ENCODE results near the gene BCL11B. TPM values are rescaled to one million over a fixed set of nuclear protein-coding genes. Genes with fewer than 3 reads are reported as not detected.
A peak's percentile ranks its signal among the peaks of the same experiment; 100 is the strongest.

BCL11B gene
- total RNA-seq, 1 experiment from 2014 or later: 6.1 TPM

DNA sequence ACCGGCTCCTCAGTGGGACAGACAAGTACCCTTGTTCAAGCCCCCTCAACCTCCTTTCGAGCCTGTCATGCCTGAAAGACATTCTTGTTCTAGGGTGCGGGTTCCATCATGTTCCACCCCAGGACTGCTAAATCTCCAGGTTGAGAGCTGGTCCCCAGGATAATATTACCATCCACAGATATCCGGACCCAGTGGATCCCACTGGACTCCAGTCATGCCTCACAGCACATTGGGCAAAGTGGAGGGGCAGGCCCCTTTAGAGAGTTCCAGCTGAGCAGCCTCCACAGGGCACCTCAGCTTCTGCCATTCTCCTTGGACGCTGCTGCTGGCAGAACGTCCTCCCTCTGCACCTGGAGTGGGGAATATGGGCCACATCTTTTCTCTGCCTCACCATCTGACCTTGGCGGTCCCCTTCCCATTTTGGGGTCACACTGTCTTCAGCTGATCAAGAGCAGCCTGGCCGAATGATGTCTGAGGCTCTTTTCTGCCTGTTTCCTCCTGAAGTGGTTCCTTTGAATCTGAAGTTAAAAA lies 137.4 kb downstream of the BCL11B start:
- no peak for DNase-seq
- Histone ChIP-seq H3K36me3 (replicated peaks; ENCODE audit: control insufficient read depth, insufficient read depth, low read length) (no peaks in the 10 kb centered on the region), H3K27me3 (ENCODE audit: control insufficient read depth, insufficient read depth, low read length) (no peaks in the 10 kb centered on the region; the same call in 1 of the 2 replicates), H3K4me3 (ENCODE audit: insufficient read depth, low read depth, low read length) (no peak overlapping the region)

DNA sequence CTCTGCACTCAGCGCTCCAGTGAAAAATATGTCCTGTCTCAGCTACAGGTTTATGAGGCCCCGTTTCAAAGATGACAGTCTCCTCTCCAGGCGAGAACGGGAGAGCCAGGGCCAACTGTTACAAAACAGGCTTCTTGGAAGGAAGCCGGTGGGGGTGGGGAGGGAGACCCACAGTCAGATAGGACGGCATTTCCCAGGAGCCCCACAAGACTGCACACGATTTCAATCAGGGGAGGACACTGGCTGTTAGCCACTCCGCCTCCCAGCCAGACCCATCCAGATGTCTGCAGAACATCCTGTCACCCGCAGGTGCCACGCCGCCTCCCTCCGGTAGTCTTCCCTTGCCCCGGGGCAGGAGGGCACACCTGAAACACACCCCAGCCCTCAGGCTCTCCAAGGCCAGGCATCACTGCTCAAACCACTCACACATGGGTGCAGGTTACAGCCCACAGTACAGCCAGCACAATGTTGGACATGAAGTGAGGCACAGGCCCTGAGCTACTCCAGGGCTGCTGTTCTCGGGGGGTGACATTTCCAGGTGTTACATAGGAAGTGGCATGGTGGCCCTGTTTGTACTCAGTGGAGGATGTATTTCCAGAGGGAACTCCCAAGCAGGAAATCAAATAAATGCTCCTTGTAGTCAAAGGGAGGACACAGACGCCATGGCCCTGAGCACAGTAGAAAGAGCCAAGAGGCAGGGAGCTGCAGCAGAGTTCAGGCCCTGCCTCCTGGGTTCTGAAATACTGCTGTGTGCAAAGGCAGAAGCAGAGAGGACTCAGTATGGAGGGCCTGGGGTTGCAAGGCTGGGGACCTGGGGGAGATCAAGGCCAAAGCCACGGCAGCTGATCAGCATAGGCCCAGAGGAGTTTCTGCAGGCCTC lies 138.1 kb downstream of the BCL11B start:
- peak; percentile 51 for DNase-seq
- Histone ChIP-seq H3K27me3 (ENCODE audit: control insufficient read depth, insufficient read depth, low read length) (no peaks in the 10 kb centered on the region; the same call in 1 of the 2 replicates), H3K4me3 (ENCODE audit: insufficient read depth, low read depth, low read length) (no peak overlapping the region), H3K36me3 (replicated peaks; ENCODE audit: control insufficient read depth, insufficient read depth, low read length) (no peaks in the 10 kb centered on the region)

DNA sequence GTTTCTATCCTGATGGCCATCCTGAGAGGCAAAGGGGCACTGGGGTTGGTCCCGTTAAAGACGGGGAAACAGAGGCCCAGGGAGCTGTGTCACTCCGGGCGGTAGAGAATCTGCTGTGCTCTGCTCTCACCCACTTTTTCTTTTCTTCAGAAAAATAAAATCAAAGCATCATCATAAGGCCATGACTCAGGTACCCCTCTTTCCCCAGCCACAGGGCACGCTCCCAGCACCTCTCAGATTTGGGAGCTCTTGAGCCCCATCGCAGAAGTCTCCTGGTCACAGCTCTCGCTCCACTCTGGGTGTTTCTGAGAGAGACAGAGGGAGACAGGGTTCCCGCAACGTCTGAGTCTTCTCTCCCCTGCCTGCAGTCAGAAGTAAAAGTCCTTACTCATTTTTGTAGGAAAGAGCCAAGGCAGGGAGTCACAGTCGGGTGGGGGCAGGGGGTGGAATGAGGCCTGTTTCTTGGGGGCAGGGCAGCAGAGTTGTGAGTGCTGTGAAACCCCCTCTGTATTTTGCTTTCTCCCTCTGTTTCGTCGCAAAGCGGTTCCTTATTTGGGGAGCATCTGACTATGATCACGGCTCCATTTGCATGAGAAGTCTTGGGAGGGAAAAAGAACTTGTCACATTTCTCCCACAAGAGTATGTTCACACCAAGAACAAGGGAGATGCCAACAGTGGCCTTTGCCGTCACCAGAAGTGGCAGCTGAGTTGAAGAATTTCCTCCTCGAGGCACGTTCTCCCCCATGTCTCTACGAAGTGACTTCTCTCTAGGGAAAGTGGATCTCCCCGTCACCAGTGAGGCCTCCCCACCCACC lies 139.0 kb downstream of the BCL11B start:
- no peaks in the 10 kb centered on the region for H3K36me3 ChIP-seq (replicated peaks; ENCODE audit: control insufficient read depth, insufficient read depth, low read length)
- H3K4me3 ChIP-seq (ENCODE audit: insufficient read depth, low read depth, low read length): no peak overlapping the region
- no peak for DNase-seq
- H3K27me3 ChIP-seq (ENCODE audit: control insufficient read depth, insufficient read depth, low read length): no peaks in the 10 kb centered on the region; the same call in 1 of the 2 replicates

DNA sequence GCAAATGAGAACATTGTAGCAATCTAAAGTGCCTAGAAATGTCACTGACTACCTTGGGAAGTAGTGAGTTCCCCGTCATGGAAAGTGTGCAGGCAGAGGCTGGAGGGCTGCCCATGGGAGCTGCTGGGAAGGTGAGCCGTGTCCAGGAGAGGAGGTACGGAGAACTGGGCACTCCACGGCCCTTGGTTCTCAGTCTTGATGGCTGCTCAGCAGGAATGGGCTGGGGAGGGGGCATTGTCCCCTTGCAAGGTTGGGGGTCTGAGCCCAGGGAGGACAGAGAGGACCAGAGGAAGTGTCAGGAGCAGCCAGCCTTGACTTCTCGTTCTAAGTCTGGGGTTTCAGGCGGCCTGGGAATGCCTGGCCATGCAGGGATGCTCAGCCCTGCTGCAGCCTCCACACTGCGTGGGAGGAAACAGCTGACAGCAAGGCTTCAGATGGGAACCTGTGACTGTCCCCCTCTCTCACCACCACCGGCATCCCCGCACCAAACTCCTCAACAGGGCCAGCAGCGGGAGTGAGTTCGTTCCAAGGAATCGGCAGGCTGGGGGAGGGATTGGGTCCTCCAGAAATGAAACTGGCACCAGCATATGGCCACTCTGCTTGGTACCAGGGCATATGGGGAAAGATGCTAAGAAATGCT lies 140.2 kb downstream of the BCL11B start:
- DNase-seq: no peak
- H3K4me3 ChIP-seq (ENCODE audit: insufficient read depth, low read depth, low read length): no peak overlapping the region
- H3K36me3 ChIP-seq (replicated peaks; ENCODE audit: control insufficient read depth, insufficient read depth, low read length): no peaks in the 10 kb centered on the region
- no peaks in the 10 kb centered on the region for H3K27me3 ChIP-seq (ENCODE audit: control insufficient read depth, insufficient read depth, low read length)

DNA sequence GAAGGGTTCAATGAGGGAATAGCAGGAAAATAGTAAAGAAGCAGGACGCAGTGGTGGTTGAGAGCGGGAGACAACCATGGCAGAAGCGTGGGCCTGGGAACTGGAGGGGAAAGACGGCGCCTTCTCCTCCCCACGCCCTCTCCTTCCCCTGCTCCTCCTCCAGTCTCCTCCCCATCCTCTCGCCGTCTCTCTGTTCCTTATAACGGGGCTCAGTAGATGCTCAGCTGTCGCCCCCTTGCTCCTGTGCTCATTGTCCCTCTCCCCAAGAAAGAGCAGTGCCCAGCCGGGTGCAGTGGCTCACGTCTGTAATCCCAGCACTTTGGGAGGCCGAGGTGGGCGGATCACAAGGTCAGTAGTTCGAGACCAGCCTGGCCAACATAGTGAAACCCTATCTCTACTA lies 142.0 kb downstream of the BCL11B start:
- DNase-seq: no peak
- no peaks in the 10 kb centered on the region for H3K36me3 ChIP-seq (replicated peaks; ENCODE audit: control insufficient read depth, insufficient read depth, low read length)
- H3K4me3 ChIP-seq (ENCODE audit: insufficient read depth, low read depth, low read length): no peak overlapping the region
- H3K27me3 ChIP-seq (ENCODE audit: control insufficient read depth, insufficient read depth, low read length): no peaks in the 10 kb centered on the region

DNA sequence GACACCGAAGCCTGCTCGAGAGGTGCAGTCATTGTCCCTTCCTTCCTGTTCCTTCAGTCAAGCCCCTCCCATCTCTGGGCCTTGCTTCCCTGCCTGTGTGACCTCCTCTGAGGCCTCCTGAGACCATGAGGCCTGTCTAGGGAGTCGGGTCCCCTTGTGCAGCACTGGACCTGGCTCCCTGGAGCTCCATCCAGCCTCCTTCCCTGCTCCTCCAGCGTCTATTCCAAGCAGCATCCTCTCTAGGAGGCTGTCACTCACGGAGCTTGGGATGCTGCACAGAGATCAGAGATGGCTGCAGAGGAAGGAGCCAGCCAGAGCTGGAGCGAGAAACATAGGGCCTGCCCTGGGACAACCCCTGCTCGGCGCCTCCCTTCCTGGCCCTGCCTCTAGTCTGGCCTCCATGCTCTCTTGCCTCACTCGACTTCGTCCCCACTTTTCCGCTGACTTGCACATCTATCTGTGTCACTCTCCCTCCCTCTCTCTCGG lies 142.7 kb downstream of the BCL11B start:
- Histone ChIP-seq H3K27me3 (ENCODE audit: control insufficient read depth, insufficient read depth, low read length) (no peaks in the 10 kb centered on the region), H3K4me3 (ENCODE audit: insufficient read depth, low read depth, low read length) (no peak overlapping the region), H3K36me3 (replicated peaks; ENCODE audit: control insufficient read depth, insufficient read depth, low read length) (no peaks in the 10 kb centered on the region)
- DNase-seq: no peak

DNA sequence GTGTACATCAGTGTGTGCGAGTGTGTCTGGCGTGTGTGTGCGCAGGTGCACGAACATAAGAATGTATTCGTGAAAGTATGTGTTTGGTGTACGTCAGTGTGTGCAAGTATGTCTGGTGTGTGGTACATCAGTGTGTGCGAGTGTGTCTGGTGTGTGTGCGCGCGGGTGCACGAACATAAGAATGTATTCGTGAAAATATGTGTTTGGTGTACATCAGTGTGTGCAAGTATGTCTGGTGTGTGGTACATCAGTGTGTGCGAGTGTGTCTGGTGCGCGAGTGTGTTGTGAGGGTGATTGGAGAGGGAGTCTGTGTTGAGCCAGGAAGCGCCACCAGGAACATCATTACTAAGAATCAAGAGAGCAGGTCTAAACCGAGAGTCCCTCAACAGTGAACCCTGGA lies 143.8 kb downstream of the BCL11B start:
- Histone ChIP-seq H3K36me3 (replicated peaks; ENCODE audit: control insufficient read depth, insufficient read depth, low read length) (no peaks in the 10 kb centered on the region), H3K4me3 (ENCODE audit: insufficient read depth, low read depth, low read length) (no peak overlapping the region), H3K27me3 (ENCODE audit: control insufficient read depth, insufficient read depth, low read length) (no peaks in the 10 kb centered on the region)
- DNase-seq: no peak

DNA sequence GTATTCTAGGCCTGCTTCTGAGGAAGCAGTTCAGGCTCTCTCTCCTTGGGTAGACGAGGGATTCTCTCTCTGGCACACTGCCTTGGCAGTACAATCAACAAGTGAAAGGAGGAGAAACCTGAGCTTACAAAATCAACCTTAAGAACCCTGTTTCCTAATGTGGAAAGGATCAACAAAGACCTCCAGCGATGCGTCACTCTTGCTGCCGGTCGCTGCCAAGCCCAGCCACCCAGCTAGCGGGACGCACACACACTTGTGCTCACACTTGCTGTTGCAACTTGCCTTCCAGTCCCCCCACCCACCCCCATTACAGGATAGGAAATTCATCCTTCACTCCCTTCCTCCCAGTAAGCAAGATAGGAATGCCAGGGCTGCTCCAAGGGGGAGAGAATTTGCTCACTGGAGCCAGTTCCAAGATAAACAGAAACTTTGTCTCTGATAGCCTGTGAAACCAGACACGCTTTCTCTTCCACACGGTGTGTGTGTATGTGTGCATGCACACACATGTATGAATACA lies 144.3 kb downstream of the BCL11B start:
- DNase-seq: no peak
- Histone ChIP-seq H3K27me3 (ENCODE audit: control insufficient read depth, insufficient read depth, low read length) (no peaks in the 10 kb centered on the region), H3K4me3 (ENCODE audit: insufficient read depth, low read depth, low read length) (no peak overlapping the region), H3K36me3 (replicated peaks; ENCODE audit: control insufficient read depth, insufficient read depth, low read length) (no peaks in the 10 kb centered on the region)

DNA sequence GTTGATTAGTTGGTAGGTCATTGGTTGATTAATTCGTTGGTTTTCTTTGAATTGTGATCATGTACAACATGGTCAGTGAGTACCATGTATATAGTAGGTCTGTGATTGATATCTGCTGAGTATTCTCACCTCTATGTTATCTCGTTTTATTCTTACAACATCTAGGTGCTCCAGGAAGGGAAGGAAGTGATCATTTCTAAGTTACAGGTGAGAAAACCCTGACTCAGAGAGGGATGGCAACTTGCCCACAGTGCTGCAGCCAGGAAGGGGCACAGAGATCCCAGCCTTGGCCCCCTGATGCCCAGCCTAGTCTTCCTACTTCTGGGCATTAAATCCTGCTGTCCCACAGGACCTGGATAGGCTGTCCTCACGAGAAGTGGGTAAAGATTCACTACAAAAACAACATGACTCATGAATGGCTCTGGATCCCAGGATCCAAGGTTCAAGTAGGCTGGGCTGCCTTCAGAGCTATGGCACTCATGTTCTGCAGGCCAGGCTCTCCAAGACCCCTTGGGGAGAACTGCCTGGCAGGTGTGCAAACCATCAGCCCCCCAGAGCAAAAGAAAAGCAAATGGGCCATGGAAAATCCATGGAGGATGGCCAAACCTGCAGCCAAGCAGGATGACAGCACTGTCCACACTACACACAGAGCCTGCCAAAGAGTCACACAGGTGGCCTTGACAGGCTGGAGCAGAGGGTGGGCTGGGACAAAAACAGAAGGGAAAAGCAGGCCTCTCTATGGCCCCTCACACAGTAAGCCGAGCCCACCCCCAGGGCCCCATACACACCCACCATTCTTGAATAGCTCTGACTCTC lies 146.2 kb downstream of the BCL11B start:
- Histone ChIP-seq H3K27me3 (ENCODE audit: control insufficient read depth, insufficient read depth, low read length) (no peaks in the 10 kb centered on the region), H3K36me3 (replicated peaks; ENCODE audit: control insufficient read depth, insufficient read depth, low read length) (no peaks in the 10 kb centered on the region), H3K4me3 (ENCODE audit: insufficient read depth, low read depth, low read length) (no peak overlapping the region)
- no peak for DNase-seq

DNA sequence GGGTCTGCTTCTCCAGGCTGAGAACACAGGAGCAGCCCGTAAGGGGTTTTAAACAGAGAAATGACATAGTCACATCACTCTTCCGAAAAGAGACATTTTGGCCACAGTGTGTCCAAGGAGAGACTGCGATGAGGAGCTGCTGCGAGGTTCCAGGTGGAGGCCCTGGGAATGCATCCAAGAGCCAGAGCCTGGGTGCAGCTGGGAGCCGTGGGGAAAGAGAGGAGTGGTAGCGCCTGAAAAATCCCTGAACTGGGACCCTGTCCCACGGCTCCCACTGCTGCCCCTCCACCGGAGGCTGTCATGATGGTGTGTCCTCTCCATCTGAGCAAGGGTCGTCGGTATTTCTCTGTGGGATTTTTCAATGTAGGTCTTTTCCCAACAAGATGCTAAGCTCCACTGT lies 146.9 kb downstream of the BCL11B start:
- Histone ChIP-seq H3K36me3 (replicated peaks; ENCODE audit: control insufficient read depth, insufficient read depth, low read length) (no peaks in the 10 kb centered on the region), H3K27me3 (ENCODE audit: control insufficient read depth, insufficient read depth, low read length) (no peaks in the 10 kb centered on the region), H3K4me3 (ENCODE audit: insufficient read depth, low read depth, low read length) (no peak overlapping the region)
- DNase-seq: no peak

DNA sequence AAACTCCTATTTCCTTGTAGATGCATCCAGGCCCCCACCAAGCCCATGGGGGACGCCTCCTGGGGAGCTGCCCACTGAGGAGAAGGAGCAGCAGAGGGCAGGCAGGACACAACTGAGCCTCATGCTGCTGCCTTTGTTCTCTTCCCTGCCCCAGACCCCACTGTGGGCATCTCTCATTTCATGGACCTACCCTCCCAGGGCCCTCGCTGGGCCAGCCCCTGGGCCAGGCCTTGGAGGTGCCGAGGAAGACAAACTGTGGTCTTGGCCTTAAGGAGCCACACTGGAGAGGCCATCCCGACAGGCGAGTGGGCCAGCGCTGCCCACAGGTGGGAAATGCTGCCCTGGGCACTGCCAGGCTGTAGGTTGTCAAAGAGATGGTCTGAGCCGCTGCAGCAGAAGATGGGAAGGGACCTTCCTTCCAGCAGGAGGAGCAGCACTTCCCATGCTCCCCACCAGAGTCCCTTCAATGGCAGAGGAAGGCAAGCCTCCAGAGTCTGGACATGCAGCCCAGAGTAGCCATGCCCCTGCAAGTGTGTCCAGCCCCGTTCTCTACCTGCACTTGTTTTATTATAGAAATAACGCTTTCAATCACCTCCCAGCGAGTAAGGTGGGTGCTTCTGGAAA lies 147.4 kb downstream of the BCL11B start:
- H3K27me3 ChIP-seq (ENCODE audit: control insufficient read depth, insufficient read depth, low read length): no peaks in the 10 kb centered on the region
- H3K36me3 ChIP-seq (replicated peaks; ENCODE audit: control insufficient read depth, insufficient read depth, low read length): no peaks in the 10 kb centered on the region
- no peak overlapping the region for H3K4me3 ChIP-seq (ENCODE audit: insufficient read depth, low read depth, low read length)
- peak; percentile 72 for DNase-seq

DNA sequence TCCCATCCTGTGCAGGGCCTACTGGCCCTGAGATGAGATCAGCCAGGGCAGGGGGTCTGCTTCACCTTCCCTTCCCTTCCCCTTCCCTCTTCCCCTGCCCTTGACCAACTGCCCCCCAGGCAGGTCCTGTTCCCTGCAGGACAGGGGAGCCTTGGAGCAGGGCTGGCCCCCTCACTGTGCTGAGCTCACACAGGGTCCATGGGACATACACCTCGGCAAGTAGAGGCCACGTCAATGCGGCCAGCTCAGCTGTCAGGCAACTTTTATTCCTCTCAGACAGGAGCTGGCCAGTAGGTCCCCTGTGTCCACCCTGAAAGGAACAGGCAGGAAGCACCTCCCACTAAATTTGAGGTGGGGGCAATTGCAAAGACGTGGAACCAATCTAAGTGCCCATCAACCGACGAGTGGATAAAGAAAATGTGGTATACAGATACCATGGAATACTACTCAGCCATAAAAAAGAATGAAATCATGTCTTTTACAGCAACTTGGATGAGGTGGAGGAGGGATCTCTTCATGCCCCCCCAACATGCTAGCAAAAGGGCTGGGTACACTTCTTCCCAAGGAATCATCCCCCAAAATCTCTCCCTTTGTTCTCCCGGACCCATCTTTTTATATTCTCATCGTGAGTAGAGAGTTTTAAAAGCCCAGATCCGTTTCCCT lies 148.7 kb downstream of the BCL11B start:
- no peak for DNase-seq
- Histone ChIP-seq H3K27me3 (ENCODE audit: control insufficient read depth, insufficient read depth, low read length) (no peaks in the 10 kb centered on the region), H3K4me3 (ENCODE audit: insufficient read depth, low read depth, low read length) (no peak overlapping the region), H3K36me3 (replicated peaks; ENCODE audit: control insufficient read depth, insufficient read depth, low read length) (no peaks in the 10 kb centered on the region)

All from H7 (cell line).